ENCODE data around the gene CPLX3. TPM values are rescaled to one million over a fixed set of nuclear protein-coding genes. Genes with fewer than 3 reads are reported as not detected.

The CPLX3 gene
- total and polyA plus RNA-seq, 10 of the 15 experiments (the other 5 are each of a cell fraction or from before 2014, with no cell fraction given), result 0.02 to 0.04 TPM; not detected in 8

DNA sequence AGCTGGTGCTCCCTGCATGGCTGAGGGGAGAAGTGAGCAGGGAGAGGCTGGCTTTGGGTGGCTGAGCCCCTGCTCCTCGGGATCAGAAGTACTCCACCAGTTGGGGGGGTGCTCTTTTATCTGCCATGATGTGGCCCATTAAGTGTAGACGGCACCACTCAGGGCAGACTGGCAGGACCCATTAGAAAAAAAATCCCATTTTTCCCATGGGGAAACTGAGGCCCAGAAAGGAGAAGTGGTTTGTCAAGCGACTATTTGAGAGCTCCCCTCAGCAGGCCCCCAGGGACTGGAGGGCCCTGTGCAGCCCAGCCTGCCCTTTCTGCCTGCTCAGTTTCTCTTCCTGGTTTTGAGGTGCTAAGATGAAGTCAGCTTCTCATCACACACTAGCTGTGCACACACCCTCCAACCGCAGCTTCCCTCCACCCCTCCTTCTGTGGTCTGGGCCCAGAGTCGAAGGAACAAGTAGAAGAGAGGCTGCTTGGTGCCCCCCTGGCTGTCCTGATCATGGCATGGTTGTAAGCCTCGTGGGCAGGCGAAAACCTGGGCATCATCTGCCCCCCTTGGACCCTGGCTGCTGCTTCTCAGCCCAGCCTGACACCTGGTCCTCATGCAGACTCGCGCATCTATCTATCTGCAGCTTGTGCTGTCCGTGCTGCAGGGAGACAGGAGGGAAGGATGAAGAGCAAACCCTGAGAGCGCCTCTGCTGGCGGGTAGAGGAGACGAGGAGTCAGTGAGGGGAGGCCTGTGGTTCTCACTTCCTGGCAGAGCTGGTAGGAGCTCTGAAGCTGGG, 39.0 kb upstream of the CPLX3 start (continued):
- TF ChIP-seq, protein P1, sequence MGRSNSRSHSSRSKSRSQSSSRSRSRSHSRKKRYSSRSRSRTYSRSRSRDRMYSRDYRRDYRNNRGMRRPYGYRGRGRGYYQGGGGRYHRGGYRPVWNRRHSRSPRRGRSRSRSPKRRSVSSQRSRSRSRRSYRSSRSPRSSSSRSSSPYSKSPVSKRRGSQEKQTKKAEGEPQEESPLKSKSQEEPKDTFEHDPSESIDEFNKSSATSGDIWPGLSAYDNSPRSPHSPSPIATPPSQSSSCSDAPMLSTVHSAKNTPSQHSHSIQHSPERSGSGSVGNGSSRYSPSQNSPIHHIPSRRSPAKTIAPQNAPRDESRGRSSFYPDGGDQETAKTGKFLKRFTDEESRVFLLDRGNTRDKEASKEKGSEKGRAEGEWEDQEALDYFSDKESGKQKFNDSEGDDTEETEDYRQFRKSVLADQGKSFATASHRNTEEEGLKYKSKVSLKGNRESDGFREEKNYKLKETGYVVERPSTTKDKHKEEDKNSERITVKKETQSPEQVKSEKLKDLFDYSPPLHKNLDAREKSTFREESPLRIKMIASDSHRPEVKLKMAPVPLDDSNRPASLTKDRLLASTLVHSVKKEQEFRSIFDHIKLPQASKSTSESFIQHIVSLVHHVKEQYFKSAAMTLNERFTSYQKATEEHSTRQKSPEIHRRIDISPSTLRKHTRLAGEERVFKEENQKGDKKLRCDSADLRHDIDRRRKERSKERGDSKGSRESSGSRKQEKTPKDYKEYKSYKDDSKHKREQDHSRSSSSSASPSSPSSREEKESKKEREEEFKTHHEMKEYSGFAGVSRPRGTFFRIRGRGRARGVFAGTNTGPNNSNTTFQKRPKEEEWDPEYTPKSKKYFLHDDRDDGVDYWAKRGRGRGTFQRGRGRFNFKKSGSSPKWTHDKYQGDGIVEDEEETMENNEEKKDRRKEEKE (IDR thresholded peaks at IDR 0.05), result no peak
- TF ChIP-seq, protein P2, sequence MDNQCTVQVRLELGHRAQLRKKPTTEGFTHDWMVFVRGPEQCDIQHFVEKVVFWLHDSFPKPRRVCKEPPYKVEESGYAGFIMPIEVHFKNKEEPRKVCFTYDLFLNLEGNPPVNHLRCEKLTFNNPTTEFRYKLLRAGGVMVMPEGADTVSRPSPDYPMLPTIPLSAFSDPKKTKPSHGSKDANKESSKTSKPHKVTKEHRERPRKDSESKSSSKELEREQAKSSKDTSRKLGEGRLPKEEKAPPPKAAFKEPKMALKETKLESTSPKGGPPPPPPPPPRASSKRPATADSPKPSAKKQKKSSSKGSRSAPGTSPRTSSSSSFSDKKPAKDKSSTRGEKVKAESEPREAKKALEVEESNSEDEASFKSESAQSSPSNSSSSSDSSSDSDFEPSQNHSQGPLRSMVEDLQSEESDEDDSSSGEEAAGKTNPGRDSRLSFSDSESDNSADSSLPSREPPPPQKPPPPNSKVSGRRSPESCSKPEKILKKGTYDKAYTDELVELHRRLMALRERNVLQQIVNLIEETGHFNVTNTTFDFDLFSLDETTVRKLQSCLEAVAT (IDR thresholded peaks at IDR 0.05), result peak; percentile 91
- TF ChIP-seq CHD2 (IDR thresholded peaks at IDR 0.05; ENCODE audit: borderline replicate concordance, low read depth, low read length) (peak; percentile 71), ZBED1 (IDR thresholded peaks at IDR 0.05; ENCODE audit: borderline replicate concordance) (peak; percentile 92; the same call in 1 of the 2 replicates), ZNF207 (IDR thresholded peaks at IDR 0.05; ENCODE audit: borderline replicate concordance) (peak; percentile 73), WRNIP1 (IDR thresholded peaks at IDR 0.05; ENCODE audit: borderline replicate concordance, low read depth, low read length) (no peak; the same call in 1 of the 2 replicates), SMAD1 (IDR thresholded peaks at IDR 0.05; ENCODE audit: low read depth, partially characterized antibody) (no peak), ZZZ3 (IDR thresholded peaks at IDR 0.05; ENCODE audit: control insufficient read depth, insufficient read length, low read depth) (no peak), YBX1 (IDR thresholded peaks at IDR 0.05) (no peak), PAX8 (IDR thresholded peaks at IDR 0.05) (no peak), ESRRA (IDR thresholded peaks at IDR 0.05; ENCODE audit: low read length) (peak; percentile 79; the same call in 1 of the 2 replicates), CREB1 (IDR thresholded peaks at IDR 0.05; ENCODE audit: low read depth) (no peak), BACH1 (IDR thresholded peaks at IDR 0.05; ENCODE audit: borderline replicate concordance) (peak; percentile 75), ZNF217 (IDR thresholded peaks at IDR 0.05) (peak; percentile 91), MYB (IDR thresholded peaks at IDR 0.05; ENCODE audit: borderline replicate concordance, low read depth, low read length) (no peak), POLR2AphosphoS2 (IDR thresholded peaks at IDR 0.05; ENCODE audit: low read depth, low read length) (peak; percentile 84), SREBF2 (IDR thresholded peaks at IDR 0.05; ENCODE audit: low read length) (no peak; the same call in 1 of the 2 replicates), TCF12 (IDR thresholded peaks at IDR 0.05; ENCODE audit: low read depth, low read length) (peak; percentile 76), TCF7 (IDR thresholded peaks at IDR 0.05; ENCODE audit: borderline replicate concordance) (no peak; the same call in 1 of the 2 replicates), RUNX3 (IDR thresholded peaks at IDR 0.05; ENCODE audit: low read length) (no peak)
- TF ChIP-seq, protein P3, sequence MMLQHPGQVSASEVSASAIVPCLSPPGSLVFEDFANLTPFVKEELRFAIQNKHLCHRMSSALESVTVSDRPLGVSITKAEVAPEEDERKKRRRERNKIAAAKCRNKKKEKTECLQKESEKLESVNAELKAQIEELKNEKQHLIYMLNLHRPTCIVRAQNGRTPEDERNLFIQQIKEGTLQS (IDR thresholded peaks at IDR 0.05; ENCODE audit: borderline replicate concordance, extremely low read depth, low read depth, low read length), result no peak
- TF ChIP-seq, protein P4, sequence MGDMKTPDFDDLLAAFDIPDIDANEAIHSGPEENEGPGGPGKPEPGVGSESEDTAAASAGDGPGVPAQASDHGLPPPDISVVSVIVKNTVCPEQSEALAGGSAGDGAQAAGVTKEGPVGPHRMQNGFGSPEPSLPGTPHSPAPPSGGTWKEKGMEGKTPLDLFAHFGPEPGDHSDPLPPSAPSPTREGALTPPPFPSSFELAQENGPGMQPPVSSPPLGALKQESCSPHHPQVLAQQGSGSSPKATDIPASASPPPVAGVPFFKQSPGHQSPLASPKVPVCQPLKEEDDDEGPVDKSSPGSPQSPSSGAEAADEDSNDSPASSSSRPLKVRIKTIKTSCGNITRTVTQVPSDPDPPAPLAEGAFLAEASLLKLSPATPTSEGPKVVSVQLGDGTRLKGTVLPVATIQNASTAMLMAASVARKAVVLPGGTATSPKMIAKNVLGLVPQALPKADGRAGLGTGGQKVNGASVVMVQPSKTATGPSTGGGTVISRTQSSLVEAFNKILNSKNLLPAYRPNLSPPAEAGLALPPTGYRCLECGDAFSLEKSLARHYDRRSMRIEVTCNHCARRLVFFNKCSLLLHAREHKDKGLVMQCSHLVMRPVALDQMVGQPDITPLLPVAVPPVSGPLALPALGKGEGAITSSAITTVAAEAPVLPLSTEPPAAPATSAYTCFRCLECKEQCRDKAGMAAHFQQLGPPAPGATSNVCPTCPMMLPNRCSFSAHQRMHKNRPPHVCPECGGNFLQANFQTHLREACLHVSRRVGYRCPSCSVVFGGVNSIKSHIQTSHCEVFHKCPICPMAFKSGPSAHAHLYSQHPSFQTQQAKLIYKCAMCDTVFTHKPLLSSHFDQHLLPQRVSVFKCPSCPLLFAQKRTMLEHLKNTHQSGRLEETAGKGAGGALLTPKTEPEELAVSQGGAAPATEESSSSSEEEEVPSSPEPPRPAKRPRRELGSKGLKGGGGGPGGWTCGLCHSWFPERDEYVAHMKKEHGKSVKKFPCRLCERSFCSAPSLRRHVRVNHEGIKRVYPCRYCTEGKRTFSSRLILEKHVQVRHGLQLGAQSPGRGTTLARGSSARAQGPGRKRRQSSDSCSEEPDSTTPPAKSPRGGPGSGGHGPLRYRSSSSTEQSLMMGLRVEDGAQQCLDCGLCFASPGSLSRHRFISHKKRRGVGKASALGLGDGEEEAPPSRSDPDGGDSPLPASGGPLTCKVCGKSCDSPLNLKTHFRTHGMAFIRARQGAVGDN (IDR thresholded peaks at IDR 0.05), result peak; percentile 49

All from GM12878 (cell line).